Measurements from ENCODE around the gene GOLGA1.
"Not testable (repeated sequence)": the region's sequence is repeated elsewhere in the genome, so short reads cannot be mapped to it uniquely, and the experiment has no call there.

Gene GOLGA1

DNA sequence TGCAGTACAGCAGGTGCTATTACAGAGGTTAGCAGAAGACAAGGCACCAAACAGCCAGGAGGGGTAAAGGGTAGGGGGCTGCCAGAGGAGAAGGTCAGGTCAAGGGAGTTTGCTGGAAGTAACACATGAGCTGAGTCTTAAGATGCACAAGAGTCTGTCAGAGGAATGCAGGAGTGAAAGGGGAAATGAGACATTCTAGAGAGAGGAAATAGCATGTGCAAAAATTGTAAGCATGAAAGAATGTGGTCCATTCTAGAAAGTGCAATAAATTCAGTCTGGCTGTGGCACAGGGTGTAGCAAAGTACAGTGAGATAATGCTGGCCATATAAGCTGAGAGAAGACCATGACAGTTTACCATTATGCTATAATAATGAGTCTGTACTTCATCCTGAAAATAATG, 6.6 kb downstream of the GOLGA1 start:
- DNase-seq: no peak

DNA sequence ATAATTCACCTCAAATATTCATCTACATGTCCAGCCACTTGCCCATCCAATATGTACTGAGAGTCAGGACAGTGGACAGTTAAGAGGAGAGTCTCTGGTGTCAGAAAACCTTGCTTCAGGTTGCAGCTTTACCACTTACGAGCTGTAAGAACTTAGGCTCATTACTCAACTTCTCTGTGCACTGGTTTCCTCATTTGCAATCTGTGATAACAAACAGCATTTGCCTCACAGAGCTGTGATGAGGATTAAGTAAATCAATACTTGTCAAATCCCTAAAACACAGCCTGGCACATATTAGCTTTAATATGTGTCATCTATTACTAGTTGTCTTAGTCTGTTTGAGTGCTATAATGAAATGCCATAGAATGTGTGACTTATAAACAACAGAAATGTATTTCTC, 8.6 kb downstream of the GOLGA1 start:
- no peak for DNase-seq

DNA sequence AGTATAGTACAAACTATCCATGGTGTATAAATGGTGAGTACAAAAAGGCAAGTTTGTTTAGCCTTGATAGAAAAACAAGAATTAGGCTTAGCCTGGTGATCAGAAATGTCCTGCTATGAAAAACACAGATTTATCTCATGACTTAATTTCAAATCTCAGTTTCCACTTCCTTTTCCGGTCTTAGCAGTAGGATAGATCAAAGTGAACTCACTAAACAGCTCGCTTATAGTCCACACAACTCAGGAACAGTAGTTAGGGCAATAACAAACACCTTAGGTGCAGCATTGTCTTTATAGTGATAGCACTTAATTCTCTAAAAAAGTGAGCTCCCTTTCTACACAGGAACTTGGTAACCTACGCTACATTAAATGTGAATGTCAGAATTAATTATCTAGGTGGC, 11.4 kb downstream of the GOLGA1 start:
- DNase-seq: no peak

DNA sequence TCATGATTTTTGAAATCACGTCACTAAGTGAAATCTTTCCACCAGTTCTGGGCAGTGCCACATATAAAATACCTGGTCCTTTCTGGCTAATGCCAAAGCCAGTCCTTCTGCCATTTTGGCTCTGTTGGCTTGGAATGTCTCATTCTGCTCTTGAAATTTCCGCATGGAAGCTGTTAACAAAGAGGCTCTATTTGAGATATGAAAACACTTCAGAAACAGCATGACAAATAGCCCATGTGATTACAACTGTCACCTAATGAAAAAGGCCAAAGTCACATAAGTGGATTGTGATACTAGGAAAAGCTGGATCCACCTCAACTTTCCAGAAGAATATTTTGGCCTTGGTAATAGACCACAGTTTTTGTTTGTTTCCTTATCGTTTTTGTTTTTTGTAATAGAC, 12.8 kb downstream of the GOLGA1 start:
- no peak for DNase-seq

DNA sequence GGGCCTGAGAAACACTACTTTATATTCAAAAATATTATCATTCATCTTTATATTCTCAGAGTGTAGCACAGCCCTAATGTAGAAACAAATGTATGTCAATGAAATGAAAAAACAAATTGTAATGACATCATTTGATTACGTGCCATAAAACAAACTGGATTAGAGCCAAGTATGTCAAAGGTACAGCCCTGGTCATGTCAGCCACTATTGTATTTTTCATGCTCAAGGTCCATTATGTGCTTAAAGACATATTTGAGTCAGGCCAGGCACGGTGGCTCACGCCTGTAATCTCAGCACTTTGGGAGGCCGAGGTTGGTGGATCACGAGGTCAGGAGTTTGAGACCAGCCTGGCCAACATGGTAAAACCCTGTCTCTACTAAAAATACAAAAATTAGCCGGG, 20.5 kb downstream of the GOLGA1 start:
- not testable (repeated sequence) for DNase-seq

DNA sequence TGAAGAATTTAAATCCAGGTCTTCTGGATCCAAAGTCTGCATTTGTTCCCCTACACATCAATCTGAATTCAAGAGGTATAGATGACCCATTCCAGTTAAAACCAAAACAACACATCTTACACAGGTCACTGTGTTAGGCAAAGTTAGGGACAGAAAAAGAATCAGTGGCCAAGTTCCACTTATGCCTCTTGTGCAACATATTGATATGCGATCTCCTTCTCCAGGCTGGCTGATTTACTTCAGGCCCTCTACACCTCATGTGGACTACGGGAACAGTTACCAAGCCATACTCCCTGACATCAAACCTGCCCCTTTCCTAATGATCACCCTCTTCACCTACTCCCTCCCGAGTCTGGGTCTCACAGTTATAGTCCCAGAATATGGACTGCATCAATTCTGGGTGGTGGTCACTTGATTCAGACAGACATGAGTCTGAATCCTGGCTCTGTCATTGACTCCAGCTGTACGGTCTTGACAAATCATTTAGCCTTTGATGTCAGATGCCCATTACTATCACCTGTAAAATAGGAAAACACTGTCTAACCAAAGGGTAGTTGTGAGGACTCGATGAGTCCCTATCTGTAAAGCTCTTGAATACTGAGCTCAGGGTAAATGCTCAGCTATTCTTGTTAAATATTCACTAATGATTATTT, 26.0 kb downstream of the GOLGA1 start:
- no peak for DNase-seq

DNA sequence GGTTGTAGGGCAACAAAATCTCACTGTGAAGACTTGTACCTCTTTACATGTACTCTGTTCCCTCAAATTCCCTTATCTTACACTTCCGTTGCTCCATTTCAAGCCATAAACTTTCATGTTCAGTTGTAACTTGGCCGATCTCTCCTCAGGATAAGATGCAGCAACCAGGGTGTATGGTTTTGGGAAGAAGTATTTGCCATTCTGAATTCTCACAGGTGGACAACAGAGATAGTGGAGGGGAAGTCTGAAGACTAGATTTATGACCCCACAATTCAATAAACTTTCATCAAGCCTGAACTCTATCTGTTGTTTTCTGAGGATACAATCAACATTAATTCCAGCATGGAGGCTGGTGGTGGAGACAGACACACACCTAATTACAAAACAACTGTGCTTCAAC, 27.5 kb downstream of the GOLGA1 start:
- DNase-seq: no peak

DNA sequence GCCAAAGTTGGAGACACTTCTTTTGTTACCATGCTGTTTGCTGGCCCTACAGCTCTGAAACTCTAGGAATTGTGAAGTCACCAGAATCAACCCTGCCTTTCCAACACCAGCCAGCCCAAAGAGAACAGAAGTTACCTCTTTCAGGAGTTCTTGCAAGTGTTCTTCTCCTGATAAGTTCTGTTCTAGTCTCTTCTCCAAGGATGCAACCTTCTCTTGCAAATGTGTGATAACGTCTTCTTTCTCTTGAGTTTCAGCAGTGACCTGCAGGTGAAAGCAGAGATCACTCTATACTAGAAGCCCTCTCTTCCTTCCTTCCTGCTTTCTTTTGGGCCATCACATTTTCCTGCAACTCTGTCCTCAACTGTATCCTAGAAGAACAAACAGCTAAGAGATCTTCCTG, 29.1 kb downstream of the GOLGA1 start:
- no peak for DNase-seq

DNA sequence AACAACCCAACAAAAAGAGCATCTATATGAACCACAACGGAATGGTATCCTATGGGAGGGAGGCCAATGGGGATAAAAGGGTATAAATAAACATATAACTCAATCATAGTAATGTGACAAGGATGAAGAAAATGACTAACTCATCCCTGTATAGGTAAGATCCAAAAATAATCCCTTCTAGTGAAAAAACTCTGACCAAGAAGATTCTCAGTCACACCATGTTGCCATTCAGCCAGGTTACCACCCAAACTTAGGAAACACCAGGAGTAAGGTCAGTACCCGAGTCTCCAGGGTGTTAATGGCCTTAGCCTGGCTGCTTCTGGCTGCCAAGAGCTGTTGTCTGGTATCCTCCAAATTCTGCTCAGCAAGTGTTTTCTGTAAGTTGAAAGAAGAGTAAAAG, 32.8 kb downstream of the GOLGA1 start:
- DNase-seq: no peak

DNA sequence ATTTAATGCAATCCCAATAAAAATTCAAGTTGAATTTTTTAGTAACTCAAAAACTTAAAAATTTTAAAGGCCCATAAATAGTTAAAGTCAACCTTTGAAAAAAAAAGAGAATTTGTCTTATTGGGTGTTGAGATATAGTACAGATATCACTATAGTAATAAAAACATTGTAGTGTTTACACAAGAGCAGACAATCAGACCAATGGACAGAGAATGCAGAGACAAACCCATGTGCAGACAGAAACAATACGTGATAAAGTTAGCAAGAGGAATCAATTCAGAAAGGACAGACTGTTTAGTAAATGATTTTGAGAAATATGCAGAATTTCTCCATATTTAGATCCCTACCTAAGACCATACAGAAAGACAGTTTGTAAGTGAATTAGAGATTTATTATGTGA, 33.9 kb downstream of the GOLGA1 start:
- no peak for DNase-seq

DNA sequence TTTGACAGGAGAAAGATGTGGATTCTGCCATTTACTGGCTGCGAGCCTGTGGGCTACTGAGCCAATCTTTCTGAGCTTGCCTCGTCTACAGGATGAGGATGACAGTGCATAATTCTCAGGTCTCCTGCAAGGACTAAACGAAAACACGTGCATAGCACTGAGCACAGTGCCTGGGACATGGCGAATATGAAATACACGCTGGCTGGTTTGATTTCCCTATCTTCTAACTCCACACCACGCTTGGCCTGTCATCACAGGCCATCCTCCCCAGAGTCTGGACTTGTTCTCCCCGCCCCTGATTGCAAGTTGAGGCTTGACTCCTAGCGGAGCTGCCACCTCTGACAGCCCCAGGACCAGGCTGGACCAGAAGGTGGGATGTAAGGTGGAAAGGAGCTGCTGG, 41.0 kb downstream of the GOLGA1 start:
- no peak for DNase-seq

DNA sequence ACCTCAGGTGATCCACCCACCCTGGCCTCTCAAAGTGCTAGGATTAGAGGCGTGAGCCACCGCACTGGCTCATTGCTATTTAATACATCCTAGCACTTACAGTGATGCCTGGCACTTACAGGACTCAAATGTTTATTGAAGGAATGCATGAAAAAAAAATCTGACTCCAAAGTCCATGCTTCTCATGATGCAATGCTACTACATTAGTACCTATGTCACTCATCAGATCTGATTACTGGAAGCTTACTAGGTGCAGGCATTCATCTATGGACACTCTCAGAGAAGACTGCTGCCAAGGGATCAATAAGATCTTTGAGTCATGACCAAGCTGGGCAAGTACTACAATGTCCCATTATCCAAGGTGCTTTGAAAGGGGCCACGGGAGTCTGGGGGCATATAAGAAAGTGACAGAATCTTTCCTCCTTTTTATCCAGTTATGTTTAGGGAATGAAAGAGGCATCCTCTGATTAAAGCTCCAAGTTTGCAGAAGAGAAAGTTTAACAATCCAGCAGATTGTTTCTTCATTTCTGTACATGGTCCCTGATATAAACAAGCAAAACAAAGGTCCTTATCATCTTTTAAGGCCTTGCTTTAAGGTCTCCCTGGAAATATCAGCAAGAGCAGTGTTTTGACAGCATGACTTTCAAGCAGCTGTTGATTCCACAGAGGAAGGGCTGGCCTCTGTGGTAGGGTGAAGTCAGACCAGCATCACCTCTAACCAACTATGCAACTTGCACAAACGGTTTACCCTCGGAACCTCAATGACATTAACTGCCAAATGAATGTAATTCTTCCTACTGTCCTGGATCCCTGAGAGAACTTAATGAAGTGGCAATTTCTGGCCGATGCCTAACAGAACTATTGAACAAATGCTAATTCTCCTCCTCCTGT, 43.1 kb downstream of the GOLGA1 start:
- DNase-seq: no peak

DNA sequence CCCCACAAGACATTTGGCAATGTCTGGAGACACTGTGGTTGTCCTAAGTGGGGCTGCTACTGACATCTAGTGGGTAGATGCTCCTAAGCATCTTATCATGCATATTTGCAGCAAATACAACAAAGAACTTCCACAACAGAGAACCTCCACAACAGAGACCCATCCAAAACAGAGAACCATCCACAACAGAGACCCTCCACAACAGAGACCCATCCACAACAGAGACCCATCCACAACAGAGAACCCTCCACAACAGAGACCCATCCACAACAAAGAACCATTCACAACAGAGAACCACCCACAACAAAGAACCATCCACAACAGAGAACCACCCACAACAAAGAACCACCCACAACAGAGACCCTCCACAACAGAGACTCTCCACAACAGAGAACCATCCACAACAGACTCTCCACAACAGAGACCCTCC, 46.1 kb downstream of the GOLGA1 start:
- DNase-seq: no peak

DNA sequence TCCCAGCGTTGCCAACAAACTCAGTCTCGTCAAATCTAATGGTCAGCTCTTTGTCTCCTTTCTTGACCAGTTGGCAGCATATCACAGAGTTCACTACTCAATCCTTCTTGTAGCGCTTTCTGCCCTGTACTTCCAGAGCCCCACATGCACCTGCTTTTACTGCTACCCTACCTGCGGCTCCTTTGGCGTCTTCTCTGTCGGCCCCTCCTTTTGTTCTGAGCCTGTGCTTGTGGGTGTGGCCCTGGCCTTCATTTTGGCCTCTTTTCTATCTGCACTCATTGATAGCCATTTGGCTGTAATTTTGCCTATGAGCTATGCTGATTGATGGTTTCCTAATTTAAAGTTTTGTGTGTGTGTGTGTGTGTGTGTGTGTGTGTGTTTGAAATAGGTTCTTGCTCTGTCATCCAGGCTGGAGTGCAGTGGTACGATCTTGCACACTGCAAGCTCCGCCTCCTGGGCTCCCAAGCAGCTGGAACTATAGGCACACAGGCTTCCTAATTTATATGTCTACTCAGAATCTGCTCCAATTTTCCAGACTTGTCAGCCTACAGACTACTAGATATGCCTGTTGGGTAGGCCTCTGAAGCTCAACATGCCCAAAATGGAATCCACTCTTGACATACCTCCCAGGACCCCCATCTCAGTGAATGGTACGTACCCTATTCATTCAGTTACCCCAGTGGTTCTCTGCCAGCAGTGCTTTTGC, 46.7 kb downstream of the GOLGA1 start:
- no peak for DNase-seq

DNA sequence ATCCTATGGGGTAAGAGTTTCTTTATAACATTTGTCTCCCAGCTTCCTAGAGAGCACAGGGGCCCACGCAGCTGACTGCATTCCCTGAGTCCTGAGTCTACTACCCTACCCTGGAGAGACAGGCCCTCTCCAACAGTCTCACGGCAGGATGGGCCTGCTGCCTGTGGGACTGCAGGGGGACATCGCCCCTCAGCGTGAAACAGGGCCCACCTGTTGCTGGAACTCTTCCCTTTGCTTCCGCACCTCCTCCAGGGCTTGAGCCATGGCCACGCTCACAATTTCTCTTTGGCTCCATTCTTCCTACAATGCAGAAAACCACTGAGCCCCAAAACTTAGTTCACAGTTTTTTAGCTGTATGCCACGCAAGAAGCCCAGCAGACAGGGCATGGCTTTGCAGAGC, 50.7 kb downstream of the GOLGA1 start:
- DNase-seq: no peak

DNA sequence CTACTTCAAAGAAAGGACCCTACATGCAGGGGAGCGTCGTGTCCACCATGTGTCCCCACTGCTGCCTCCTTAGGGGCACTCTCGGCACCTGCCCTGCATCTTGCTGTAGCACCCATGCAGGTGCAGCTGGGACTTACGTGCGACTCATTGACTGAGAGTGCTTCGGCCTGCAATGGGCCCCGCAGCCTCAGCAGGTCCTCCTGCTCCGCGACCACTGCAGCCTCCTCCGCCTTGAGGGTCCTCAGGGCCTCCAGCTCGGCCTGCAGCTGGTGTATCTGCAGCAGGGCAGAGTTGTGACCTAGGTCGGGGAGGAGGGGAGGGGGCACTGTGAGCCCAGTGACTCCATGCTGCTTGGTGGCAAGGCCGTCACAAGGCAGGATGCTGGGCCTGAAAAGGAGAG, 51.9 kb downstream of the GOLGA1 start:
- no peak for DNase-seq

DNA sequence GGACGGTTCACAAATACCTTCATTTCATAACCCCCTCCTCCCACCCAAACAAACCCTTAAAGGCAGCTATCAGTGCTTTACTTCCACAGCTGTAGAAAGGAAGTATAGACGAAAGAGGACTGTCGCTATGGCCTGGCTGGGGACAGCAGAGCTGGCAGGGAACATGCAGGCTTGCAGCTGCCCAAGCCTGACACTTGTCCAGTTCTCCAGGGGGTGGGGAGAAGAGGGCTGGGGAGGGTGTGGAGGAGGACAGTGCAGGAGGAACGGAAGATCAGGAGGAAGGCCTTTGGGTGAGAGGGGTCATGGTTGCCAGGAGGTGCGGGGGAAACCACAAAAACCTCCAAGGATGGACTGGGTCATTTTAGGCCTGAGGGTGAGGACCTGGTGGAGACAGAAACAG, 53.1 kb downstream of the GOLGA1 start:
- DNase-seq: no peak

DNA sequence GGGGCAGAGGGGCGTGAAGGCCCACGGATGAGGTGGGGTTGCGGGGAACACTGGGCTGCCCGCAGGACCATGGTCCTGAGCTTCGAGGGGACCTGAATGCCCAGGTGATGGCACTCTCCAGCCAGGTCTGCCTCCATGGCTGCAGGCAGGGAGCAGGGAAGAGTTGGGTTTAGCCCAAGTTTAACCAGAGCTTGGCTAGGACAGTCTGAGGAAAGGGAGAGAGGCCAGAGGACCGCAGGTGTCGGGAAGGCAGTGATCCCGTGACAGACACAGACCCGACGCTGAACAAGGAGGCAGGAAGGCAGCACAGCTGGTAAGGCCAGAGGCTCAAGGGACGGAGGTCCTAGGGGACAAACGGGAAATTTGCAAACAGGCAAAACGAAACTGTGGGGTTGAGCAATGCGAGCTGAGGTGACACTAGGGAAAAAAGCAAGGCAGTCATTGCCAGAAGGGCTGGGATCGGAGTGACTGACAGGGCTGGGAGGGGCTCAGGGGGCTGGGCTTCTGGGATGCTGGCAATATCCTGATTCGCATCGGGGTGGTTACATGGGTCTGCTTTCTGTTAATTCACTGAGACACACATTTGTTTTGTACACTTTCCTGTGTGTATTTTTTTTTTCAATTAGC, 53.9 kb downstream of the GOLGA1 start:
- DNase-seq: no peak

DNA sequence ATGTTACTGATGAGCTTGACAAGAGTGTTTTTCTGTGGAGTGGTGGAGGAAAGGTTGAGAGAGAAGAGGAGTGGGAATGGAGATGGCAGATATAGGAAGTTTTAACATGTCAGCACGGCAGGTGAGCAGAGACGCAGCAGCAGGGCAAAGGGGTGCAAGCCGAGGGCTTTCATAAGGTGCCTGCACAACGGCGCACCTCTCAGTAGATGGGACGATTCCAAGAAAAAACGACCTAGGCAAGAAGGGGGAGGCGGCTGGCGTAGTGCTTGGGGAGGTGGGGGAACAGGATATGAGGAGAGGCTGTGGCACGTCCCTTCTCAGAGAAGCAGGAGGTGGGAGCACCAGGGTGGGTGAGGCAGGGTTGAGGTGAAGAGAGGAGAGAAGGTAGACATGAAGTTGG, 54.4 kb downstream of the GOLGA1 start:
- DNase-seq: no peak

DNA sequence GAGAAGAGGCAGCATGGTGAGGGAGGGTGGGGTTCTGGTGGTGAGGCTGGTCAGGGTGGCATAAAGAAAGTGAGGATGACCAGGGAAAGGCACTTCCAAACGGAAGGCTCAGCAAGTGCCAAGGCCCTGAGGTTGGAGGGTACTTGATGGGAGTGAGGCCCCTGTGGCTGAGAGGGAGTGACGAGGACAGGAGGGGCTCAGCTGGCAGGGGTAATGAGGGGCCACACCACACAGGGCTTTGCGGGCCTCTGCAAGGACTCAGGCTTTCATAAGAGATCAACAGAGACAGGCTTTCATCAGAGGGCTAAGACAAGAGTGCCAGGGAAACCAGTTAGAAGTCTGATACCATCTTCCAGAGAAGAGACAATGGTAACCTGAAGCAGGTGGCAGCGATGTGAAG, 55.3 kb downstream of the GOLGA1 start:
- no peak for DNase-seq

DNA sequence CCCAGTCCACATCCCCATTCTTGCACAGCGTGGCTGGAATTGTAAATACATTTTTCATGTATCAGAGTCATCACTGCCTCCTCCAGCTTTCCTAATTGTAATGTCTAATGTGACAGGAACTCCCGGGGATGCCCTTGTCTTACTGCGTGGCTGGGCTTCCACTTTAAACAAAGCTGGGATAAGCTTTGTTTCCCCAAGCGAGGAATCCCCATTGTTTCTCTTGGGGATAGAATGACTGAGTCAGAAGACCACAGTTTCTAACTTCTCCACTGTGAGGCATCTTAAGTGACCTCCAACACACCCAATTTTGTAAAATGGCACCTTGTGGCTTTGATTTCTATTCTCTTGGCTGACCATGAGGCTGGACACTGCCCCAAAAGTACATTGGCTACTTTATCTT, 56.5 kb downstream of the GOLGA1 start:
- DNase-seq: no peak

DNA sequence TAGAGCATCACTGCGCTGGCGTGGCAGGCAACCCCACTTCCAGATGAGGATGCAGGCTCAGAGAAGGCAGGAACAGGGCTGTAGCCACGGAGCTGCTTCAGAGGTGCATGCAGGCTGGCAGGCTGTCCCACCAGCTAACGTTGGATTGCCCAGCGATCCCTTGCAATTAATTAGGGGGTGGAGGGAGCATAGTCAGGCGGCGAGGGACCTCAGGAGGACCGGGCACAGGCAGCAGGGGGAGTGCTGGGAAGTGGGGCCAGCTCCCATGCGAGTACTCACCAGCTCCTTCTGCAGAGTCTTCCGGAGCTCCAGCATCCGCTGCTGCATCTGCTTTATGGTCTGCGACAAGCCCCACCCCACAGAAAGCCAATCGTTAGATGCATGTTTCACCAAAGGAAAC, 58.7 kb downstream of the GOLGA1 start:
- no peak for DNase-seq

DNA sequence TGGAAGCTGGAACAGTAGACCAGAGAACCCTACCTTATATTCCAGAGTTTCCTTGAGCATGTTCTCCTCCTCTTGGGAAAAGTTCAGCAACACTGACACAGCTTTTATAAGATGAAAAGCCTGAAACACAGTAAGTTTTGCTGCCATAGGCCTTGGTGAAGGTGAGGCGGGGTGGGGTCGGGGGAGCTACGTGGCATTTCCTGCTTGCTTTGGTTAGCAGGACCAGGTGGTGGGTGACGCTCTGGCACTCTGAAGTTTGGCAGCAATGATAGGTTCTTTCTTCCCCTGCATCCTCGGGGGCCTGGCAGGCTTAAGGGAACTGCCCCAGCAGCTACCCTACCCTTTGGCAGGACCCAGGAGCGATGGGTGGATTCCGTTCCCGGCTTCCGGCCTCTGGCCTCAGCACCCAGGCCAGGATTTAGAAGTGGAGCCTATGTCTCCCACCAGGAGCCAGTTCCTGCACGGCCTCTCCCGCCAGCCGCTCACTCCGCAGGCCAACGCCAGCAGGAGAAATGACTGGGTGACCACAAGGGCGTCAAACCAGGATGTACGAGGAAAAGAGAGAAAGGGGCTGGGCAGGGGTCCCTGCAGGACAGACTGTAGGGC, 59.6 kb downstream of the GOLGA1 start:
- DNase-seq: no peak

Measured in stimulated activated CD4-positive, alpha-beta T cell treated with anti-CD3 and anti-CD28 coated beads, Interleukin-1b, Interleukin-23, amount 100 ng/mL, for 48 hours (primary cell).